CD14-positive monocyte (primary cell): Measurements from ENCODE around the gene SHROOM2. TPM values are rescaled to one million over a fixed set of nuclear protein-coding genes. Genes with fewer than 3 reads are reported as not detected.

Source experiments
- DNase-seq, 3 donors: peaks; one replicate each; pipeline ENCODE4 v3.0.0-alpha.2; 2011 to 2022
- H2AFZ ChIP-seq: 2 replicates; pipeline ENCODE4 v1.6.0; 2012; ENCODE audit warnings: mild to moderate bottlenecking, low read depth, low read length, inconsistent platforms; ENCODE audit not compliant: insufficient read depth, poor library complexity, severe bottlenecking
- H3K27ac ChIP-seq, 2 donors: 1 replicate in 1 of 2; 2 replicates in 1 of 2; pipeline ENCODE4 v1.5.1; 2012 to 2013; ENCODE audit warnings: low read length in 2 of 2, control low read depth in 1 of 2, inconsistent platforms in 1 of 2, low read depth in 1 of 2, mild to moderate bottlenecking in 1 of 2
- H3K27me3 ChIP-seq, 2 donors: one replicate each; pipeline versions ENCODE4 v1.6.0 to v1.6.1; 2011 to 2013; ENCODE audit warnings: low read length in 2 of 2; ENCODE audit not compliant: control insufficient read depth in 2 of 2, insufficient read depth in 2 of 2
- H3K36me3 ChIP-seq, 2 donors: replicated peaks in 1 of 2; 1 replicate in 1 of 2; 2 replicates in 1 of 2; pipeline versions ENCODE4 v1.5.1 to v1.6.1; 2012 to 2013; ENCODE audit warnings: low read length in 2 of 2, control low read depth in 1 of 2, inconsistent platforms in 1 of 2, mild to moderate bottlenecking in 1 of 2; ENCODE audit not compliant: insufficient read depth in 2 of 2, control insufficient read depth in 1 of 2
- H3K4me1 ChIP-seq, 2 donors: 1 replicate in 1 of 2; 2 replicates in 1 of 2; pipeline versions ENCODE4 v1.5.1 to v1.6.1; 2012 to 2013; ENCODE audit warnings: low read length in 2 of 2, control low read depth in 1 of 2, inconsistent platforms in 1 of 2, mild to moderate bottlenecking in 1 of 2, moderate library complexity in 1 of 2; ENCODE audit not compliant: insufficient read depth in 2 of 2, control insufficient read depth in 1 of 2
- H3K4me2 ChIP-seq: replicated peaks from 2 replicates; pipeline ENCODE3; 2012; ENCODE audit warnings: low read length, moderate library complexity, mild to moderate bottlenecking; ENCODE audit not compliant: poor library complexity, severe bottlenecking; ENCODE audit errors: extremely low read depth
- H3K4me3 ChIP-seq, 3 experiments: fragments of 200-600 bp in 1 of 3; sonication (generic) in 1 of 3; replicated peaks in 1 of 3; 1 replicate in 2 of 3; 2 replicates in 1 of 3; pipeline ENCODE4 v1.5.1; 2011 to 2013; ENCODE audit warnings: low read length in 3 of 3, mild to moderate bottlenecking in 3 of 3, control low read depth in 2 of 3, low read depth in 2 of 3, inconsistent platforms in 1 of 3, moderate library complexity in 1 of 3
- H3K79me2 ChIP-seq: 2 replicates; pipeline ENCODE4 v1.6.0; 2012; ENCODE audit warnings: mild to moderate bottlenecking, control low read depth, inconsistent platforms, low read length, moderate library complexity; ENCODE audit not compliant: insufficient read depth
- H3K9ac ChIP-seq: 2 replicates; pipeline ENCODE4 v1.6.0; 2017; ENCODE audit warnings: low read length, mild to moderate bottlenecking; ENCODE audit not compliant: insufficient read depth, poor library complexity, severe bottlenecking
- H3K9me3 ChIP-seq, 2 donors: replicated peaks in 1 of 2; 1 replicate in 1 of 2; 2 replicates in 1 of 2; pipeline versions ENCODE4 v1.5.1 to v1.6.1; 2012 to 2013; ENCODE audit warnings: low read length in 2 of 2, control low read depth in 1 of 2; ENCODE audit not compliant: control insufficient read depth in 1 of 2, insufficient read depth in 1 of 2
- H4K20me1 ChIP-seq: 2 replicates; pipeline ENCODE4 v1.6.0; 2012; ENCODE audit warnings: mild to moderate bottlenecking, low read length, control low read depth, moderate library complexity; ENCODE audit not compliant: insufficient read depth
- H3K27ac Mint-ChIP-seq, 7 donors: one replicate each; pipeline ENCODE4 v1.8.0; 2020; ENCODE audit warnings: mild to moderate bottlenecking in 7 of 7, mixed read lengths in 7 of 7, moderate library complexity in 6 of 7, inconsistent platforms in 2 of 7
- H3K27me3 Mint-ChIP-seq, 3 donors: one replicate each; pipeline ENCODE4 v1.8.0; 2021 to 2022; ENCODE audit warnings: low read depth in 3 of 3, mild to moderate bottlenecking in 3 of 3, mixed read lengths in 3 of 3, moderate library complexity in 3 of 3, inconsistent platforms in 1 of 3
- H3K36me3 Mint-ChIP-seq, 2 donors: one replicate each; pipeline ENCODE4 v1.8.0; 2020; ENCODE audit warnings: mixed read lengths in 2 of 2, inconsistent platforms in 1 of 2, mild to moderate bottlenecking in 1 of 2
- H3K4me1 Mint-ChIP-seq: one replicate; pipeline ENCODE4 v1.8.0; 2020; ENCODE audit warnings: mild to moderate bottlenecking, mixed read lengths
- H3K4me3 Mint-ChIP-seq, 2 donors: one replicate each; pipeline ENCODE4 v1.8.0; 2020; ENCODE audit warnings: mild to moderate bottlenecking in 2 of 2, mixed read lengths in 2 of 2, moderate library complexity in 1 of 2
- H3K9me3 Mint-ChIP-seq, 7 donors: one replicate each; pipeline ENCODE4 v1.8.0; 2020 to 2022; ENCODE audit warnings: mixed read lengths in 7 of 7, mild to moderate bottlenecking in 6 of 7, moderate library complexity in 6 of 7, inconsistent platforms in 2 of 7
- CTCF ChIP-seq: fragments of 200-600 bp; IDR thresholded peaks from one replicate; pipeline ENCODE4 v1.8.0; 2022; ENCODE audit warnings: antibody characterized with exemption, mild to moderate bottlenecking
- WGBS: methylation state at CpG from one replicate; pipeline ENCODE4 v1.1.5; 2013; ENCODE audit warnings: missing lambda C conversion rate; ENCODE audit not compliant: insufficient coverage; 5-methylcytosine and 5-hydroxymethylcytosine counted together
- intact Hi-C, 2 donors: fragments of 100-400 bp; cut with micrococcal nuclease; formaldehyde crosslinking; loops; one replicate each; pipeline versions ENCODE4 v1.15.0 to v1.15.1; 2023
- polyA plus RNA-seq, 3 donors: library from polyadenylated mRNA; depleted of rRNA in 1 of 3; unstranded in 2 of 3; stranded (reverse) in 1 of 3; fragments of 300-500 nt in 2 of 3; fragments of >200 nt in 1 of 3; fragmentation: Illumina TruSeq in 2 of 3; gene quantifications; 1 replicate in 2 of 3; 2 replicates in 1 of 3; pipeline ENCODE4 v1.2.3, GENCODE V29; 2012 to 2021

SHROOM2 gene
- polyA plus RNA-seq, 3 donors: not detected

- no peaks in the 10 kb centered on the region for H3K4me1 ChIP-seq
- intact Hi-C loops: loop anchor here in 1 of 2 donors (10.0 kb wide), 1 partner anchor 123 kb away; no protein-coding TSS in a partner anchor
- Mint-ChIP-seq H3K4me3 (no peak overlapping the region), H3K27me3 (peaks cover 13 to 16% (median 13%) of the 10 kb centered on the region in 3 donors), H3K4me1 (peaks cover 7% of the 10 kb centered on the region), H3K27ac (peak overlapping the region in 1 of 7 donors; percentile 11), H3K36me3 (no peaks in the 10 kb centered on the region), H3K9me3 (peaks cover 0 to 4% (median 2%) of the 10 kb centered on the region in 7 donors)
- H3K27ac ChIP-seq: no peak overlapping the region
- no CpG with 5 or more reads among the region's 1 CpG for whole genome bisulfite sequencing
- H3K36me3 ChIP-seq: no peaks in the 10 kb centered on the region
- no peak for TF ChIP-seq CTCF
- H3K4me2 ChIP-seq: no peak overlapping the region
- no peak overlapping the region for H3K9ac ChIP-seq
- no peaks in the 10 kb centered on the region for H3K79me2 ChIP-seq
- no peak overlapping the region for H2AFZ ChIP-seq
- no peak overlapping the region for H3K4me3 ChIP-seq
- DNase-seq: no peak
- H3K27me3 ChIP-seq: peaks cover 2% of the 10 kb centered on the region in 2 donors
- no peaks in the 10 kb centered on the region for H3K9me3 ChIP-seq
- no peaks in the 10 kb centered on the region for H4K20me1 ChIP-seq
These were observed 85.6 kb downstream of the SHROOM2 start for GRCh38 chrX:9871701-9872268.

- H4K20me1 ChIP-seq: no peaks in the 10 kb centered on the region
- H3K9me3 ChIP-seq: no peaks in the 10 kb centered on the region
- no peak overlapping the region for H3K9ac ChIP-seq
- no peak overlapping the region for H2AFZ ChIP-seq
- intact Hi-C loops: loop anchor here in 1 of 2 donors (10.0 kb wide), 1 partner anchor 121 kb away; no protein-coding TSS in a partner anchor
- Mint-ChIP-seq H3K36me3 (no peaks in the 10 kb centered on the region), H3K9me3 (peaks cover 0 to 4% (median 2%) of the 10 kb centered on the region in 7 donors), H3K4me1 (peaks cover 2% of the 10 kb centered on the region), H3K4me3 (no peak overlapping the region), H3K27ac (no peak overlapping the region), H3K27me3 (peaks cover 8 to 12% (median 10%) of the 10 kb centered on the region in 3 donors)
- 100% methylated on average over 5 of the region's 12 CpGs for WGBS
- no peaks in the 10 kb centered on the region for H3K36me3 ChIP-seq
- H3K79me2 ChIP-seq: no peaks in the 10 kb centered on the region
- no peaks in the 10 kb centered on the region for H3K4me1 ChIP-seq
- H3K4me2 ChIP-seq: no peak overlapping the region
- DNase-seq: no peak
- no peak for TF ChIP-seq CTCF
- H3K27me3 ChIP-seq: no peaks in the 10 kb centered on the region
- H3K27ac ChIP-seq: no peak overlapping the region
- H3K4me3 ChIP-seq: no peak overlapping the region
These were observed 87.1 kb downstream of the SHROOM2 start for GRCh38 chrX:9873360-9873759.
